ENCODE measurements around the gene VAMP5. TPM values are rescaled to one million over a fixed set of nuclear protein-coding genes. Genes with fewer than 3 reads are reported as not detected.

Gene VAMP5

Small RNA genes within 50 kb of the gene (small RNA-seq; reads per million reads assigned to genes)
- gene RN7SL126P (ENCODE audit: low read depth): not detected
